IPS DF 19.7 (cell line): ENCODE data around the gene DPAGT1.
"Not testable (repeated sequence)": the region's sequence is repeated elsewhere in the genome, so short reads cannot be mapped to it uniquely, and the experiment has no call there.

Experiments used
- DNase-seq: peaks from one replicate; pipeline ENCODE4 v3.0.0-alpha.2; 2013; ENCODE audit warnings: low read depth, low spot score

The DPAGT1 gene

DNA sequence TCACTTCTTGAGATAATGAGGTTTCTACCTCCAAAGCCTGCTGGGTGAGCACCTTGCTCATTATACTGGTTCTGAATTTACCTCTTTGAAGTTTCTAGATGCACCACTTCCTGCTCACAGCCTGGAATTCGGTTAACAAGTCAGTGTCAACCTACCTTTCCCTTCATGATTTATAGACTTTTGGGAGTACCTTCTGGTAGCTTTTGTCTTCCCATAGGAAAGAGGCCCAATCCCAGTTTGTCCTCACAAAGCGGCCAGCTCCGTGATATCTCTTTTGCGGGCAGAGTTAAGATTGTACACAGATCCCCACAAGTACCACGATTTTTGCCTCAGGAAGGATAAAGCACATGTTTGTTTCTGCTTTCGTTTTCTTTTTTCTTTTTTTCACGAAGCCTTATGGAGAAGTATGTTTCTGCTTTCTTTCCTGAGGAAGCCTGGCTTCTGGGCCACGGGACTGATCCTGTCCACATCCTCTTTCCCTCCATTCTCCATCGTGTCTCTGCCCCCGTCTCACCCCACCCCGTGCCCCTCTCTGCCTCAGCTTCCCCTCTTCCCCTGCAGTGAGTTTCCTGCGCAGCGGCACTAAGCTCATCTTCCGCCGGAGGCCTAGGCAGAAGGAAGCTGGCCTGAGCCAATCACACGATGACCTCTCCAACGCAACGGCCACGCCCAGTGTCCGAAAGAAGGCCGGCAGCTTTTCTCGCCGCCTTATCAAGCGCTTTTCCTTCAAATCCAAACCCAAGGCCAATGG is 14.0 kb upstream of the DPAGT1 start:
- no peak for DNase-seq

DNA sequence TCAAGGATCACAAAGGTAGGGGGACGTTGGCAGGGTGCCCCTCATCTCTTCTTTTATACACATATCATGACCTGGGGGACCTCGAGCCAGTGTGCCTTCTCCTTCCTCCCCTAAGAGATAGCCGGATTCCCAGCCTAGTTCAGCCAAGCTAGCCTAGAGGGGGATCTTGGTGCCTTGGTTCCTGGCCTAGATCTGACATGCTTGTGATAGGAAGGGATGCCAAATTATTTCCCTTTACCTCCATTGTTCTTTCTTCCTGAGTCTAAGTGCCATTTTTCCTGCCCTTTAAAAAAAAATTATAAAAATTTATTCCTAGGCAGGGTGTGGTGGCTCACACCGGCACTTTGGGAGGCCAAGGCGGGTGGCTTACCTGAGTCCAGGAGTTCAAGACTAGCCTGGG is 12.7 kb upstream of the DPAGT1 start:
- no peak for DNase-seq

DNA sequence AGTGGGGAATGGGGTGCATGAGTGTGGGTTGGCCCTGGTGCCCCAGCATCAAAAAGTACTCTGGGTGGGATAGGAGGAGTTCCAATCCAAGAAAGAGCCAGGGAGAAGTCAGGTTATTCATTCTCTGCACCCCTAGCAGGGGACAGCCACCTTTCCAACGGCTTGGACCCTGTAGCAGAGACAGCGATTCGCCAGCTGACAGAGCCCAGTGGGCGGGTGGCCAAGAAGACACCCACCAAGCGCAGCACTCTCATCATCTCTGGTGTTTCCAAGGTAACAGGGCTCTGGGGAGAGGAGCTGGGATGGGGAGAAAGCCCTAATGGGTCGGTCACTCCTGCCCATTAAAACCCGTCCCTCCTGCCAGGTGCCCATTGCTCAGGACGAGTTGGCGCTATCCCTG is 12.1 kb upstream of the DPAGT1 start:
- no peak for DNase-seq

DNA sequence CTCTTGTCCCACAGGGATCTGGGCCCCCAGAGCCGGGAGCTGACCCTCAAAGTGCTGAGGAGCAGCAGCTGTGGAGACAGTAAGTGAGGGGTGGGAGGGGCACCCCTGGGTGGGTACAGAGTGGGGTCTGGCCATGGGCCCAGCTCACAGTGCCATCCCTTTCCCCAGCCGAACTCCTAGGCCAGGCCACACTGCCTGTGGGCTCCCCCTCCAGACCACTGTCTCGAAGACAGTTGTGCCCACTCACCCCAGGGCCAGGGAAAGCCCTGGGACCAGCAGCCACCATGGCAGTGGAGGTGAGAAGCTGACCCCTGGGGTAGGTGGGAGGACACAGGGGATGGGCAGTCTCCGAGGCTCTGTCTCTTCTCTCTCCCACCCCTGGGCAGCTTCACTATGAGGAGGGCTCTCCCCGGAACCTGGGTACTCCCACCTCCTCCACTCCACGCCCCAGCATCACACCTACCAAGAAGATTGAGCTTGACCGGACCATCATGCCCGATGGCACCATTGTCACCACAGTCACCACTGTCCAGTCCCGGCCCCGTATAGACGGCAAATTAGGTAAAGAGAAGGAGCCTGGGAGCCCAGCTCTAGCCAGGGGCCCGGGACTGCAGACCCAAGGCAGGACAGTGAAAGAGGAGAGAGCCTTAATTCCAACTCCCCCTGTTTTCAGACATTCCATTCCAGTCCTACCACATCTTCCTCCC is 10.8 kb upstream of the DPAGT1 start:
- DNase-seq = no peak

DNA sequence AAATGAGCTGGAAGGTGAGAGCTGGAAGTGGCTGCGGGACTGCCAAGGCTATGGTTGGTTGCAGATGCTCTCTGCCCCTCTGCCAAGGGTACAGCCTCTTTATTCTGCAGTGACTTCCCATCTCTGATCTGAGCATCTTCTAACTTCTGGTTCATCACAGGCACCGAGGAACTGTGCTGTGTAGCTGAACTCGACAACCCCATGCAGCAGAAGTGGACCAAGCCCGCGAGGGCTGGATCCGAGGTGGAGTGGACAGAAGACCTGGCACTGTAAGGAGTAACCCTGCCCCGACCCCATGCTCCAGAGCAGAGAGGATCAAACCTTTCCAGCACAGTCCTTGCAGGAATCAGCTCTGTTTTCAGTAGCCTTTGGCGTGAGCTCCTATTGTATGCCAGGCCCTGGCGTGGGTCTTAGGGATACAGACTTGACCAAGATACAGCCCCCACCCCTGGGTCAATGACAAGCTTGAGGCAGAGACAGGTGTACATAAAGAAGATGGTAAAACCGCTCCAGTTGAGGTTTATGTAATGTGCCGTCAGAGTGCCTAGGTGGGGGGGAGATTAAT is 9.8 kb upstream of the DPAGT1 start:
- DNase-seq = no peak

DNA sequence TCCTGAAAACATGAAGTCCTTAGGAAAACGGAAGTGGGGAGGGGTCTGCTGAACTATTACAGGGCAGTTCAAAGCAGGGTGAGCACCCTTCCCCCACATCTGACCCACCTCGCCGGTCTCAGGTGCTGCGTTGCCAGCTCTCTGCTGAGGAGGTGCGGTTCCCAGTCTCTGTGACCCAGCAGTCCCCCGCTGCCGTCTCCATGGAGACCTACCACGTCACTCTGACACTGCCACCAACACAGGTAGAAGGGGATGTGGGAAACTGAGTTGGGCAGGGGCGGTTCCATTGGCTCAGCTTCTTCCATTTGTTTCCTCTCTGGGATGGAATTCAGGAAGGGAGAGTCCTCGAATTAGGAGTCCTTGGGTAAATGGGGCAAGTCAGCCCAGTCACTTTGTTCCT is 8.8 kb upstream of the DPAGT1 start:
- no peak for DNase-seq

DNA sequence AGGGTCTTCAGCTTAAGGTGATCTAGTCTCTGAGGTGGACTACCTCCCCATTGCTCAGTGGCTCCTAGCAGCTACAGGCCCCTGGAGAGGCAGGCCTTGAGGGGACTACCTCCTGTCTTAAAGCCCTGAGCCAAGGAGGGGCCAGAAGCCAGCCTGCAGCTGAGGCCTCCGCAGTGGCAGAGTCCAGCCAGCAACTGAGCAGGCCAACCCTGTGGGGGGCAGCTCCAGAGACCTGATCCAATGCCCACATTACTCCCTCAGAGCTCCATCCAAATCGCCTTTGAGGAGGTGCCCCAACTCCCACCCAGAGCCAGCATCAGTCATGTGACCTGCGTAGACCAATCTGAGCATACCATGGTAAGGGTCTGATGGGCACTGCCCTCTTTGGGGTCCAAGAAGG is 8.2 kb upstream of the DPAGT1 start:
- no peak for DNase-seq

DNA sequence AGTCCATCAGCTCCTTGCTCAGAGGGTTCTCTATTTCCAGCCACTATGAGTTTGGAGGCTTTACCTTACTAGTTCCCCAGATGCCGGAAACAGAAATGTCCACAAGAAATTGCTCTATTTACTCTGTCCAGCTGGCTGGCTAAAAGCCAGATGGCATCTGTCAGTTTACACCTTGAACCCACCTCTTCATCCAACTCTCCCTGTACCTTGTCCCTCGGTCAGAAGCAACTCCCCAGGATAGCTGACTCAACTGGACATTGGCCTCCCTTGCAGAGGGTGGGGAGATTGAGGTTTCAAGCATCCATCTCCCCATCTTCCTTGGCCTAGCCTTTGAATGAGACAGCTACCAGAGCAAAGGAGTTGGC is 7.2 kb upstream of the DPAGT1 start:
- no peak for DNase-seq

DNA sequence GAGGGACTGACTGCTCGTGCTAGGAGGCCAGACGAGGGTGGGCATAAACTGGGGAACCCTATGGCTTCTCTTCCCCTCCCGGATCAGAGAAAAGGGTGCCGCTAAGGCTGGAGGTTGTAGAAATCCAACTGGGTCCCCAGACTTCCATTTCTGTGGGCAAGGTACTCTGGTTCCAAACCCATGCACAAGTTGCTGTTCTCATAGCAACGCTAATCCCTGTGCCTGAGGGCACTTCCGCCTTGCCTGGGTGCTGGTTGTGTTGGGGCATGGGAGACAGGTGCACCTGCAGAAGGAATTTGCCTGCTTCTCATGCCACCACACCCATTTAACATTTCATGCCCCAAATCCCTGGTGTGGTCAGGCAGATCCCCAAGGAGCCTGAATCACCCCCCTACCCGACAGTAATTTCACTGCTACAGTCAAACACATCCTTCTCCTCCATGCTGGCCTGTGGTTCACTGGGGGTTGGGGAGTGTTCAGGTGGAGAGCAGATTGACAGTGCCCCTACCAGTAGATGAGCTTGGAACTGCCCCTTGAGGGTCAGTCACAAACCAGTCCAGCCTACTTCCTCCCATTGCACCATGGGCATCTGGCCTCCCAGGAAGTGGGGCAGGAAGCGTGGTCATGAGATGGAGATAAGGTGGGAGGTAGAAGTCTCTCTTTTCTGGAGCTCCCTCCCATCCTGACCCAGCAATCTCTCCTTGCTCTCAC is 6.6 kb upstream of the DPAGT1 start:
- DNase-seq = no peak

DNA sequence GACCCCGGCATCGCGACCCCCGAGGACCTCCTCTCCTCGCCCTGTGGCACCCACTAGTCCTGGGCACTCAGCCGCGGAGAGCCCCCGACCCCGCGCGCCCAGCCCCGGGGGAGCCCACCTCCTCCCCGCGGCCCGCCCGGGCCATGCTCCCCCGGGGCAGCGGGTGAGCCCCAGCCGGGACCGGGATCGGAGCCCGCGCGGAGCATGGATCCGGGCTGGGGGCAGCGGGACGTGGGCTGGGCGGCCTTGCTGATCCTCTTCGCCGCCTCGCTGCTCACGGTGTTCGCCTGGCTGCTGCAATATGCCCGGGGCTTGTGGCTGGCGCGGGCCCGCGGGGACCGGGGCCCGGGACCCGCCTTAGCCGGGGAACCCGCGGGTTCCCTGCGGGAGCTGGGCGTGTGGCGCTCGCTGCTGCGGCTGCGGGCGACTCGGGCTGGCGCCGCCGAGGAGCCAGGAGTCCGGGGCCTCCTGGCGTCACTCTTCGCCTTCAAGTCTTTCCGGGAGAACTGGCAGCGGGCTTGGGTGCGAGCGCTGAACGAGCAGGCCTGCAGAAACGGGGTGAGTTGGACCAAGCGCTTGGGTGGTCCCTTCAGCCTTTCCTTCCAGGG is 6.0 kb upstream of the DPAGT1 start:
- DNase-seq = no peak

DNA sequence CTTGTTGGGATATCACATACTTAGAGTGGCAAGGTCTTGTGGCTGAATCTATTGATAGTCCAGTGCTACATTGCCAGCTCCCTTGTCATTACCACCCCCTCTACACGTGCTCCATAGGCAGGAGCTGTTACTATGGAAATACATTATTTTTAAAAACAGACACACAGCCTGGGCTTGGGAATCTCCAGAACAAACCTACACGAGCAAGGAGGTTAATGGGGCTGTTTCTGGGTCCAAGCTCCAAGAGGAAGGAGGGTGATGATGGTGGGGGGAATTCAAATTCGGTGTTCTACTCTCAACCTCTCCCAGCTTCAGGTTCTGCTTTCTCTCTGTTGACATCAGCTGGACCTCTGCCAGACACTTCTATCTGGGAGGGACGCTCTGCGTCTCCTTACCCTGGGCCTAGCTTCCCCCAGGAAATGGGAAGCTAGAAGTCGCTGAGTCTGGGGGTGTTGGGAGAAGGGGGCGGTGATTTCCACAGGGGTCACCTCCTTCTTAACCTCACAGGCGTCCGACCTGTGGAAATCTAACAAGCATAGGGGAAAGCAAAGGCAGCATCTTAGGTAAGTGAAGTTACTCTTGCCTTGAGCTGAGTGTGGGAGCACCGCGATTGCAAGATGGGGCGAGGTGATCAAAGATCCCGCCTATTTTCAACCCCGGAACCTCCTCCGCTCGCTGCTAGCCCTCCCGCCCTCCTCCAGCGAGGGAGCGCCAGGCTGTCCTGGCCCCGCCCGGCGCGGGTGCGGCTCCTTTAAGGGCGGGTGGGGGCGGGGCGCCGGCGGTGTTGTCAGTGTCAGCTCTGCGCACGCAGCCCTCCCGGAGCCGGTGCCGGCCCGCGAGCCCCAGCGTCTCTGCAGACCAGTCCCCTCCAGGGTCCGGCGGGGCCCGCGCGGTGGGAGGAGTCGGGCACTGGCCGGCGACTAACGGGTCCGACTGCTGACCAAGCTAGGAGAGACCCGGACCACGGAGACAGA is 5.2 kb upstream of the DPAGT1 start, which contains the start of gene C2CD2L:
Gene C2CD2L, plus strand, starts transcription at position 781 of the 974 bp plus-strand sequence. CDS start 398 bp downstream, outside the sequence.
- DNase-seq = no peak

DNA sequence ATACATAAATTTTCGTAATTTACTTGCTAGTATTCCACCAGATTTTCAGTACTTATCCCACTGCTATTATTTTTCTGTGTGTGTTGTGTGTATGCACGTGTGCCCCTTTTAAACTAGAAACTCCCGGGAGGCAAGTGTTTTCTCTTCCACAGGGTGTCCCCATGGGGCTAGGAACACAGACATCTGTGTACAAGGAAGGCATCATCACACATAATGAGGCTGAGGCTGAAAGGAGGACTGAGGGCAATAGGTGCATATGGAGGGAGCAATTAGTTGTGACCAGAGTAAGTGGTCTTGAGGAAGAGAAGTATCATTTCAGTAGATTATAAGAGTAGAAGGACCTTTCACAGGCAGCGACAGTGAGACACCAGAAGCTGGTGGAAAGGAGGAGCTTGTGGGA is 2.1 kb upstream of the DPAGT1 start:
- DNase-seq = no peak

DNA sequence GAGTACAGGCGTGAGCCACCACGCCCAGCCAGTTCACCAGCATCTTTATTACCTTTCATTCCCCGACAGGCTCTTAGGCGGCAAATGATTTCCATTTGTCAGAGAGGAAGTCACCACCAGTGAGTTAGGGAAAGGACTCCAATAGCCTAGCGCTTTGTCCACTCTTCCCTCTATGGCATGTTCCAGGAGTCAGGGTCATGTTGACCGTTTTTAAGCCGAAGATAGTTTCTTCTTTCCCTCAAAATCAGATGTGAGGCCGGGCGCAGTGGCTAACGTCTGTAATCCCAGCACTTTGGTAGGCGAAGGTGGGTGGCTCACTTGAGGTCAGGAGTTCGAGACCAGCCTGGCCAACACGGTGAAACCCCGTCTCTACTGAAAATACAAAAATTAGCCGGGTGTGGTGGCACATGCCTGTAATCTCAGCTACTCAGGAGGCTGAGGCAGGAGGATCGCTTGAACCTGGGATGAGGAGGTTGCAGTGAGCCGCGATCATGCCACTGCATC is 1.6 kb upstream of the DPAGT1 start:
- DNase-seq = not testable (repeated sequence)

DNA sequence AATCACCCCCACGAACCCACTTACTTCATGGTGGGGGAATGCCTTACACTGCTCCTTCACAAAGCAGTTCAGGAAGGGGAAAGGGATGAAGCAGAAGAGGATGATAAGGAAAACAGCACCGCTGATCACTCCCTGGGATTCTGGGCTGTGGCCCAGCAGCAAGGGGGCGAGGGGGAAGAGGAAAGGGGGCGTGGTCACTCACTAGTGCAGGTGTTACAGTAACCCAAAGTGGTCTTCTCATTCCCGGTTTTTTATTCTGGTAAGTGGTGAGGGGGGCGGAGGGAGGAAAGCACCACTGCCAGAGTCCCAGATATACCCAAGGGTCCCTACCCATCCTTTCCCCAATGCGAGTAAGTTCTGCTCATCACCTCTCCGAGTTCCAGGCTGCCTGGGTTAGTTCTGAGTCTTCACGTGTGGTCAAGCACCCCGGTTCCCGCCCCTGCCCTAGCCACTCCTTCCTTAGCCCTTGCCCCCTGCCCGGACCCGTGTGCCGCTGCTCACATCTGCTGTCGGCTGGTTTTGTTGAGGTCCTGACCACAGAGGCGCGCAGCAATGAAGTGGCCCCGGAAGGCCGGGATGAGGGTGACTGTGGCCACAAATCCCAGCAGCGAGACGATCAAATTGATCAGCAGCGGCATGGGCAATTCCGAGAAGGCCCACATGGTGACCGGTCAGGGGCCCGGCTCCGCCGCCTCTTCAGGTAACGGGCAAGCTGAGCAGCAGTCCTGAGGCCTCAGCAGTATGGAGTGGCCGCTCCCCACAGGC is 477 bp downstream of the DPAGT1 start:
- no peak for DNase-seq

DNA sequence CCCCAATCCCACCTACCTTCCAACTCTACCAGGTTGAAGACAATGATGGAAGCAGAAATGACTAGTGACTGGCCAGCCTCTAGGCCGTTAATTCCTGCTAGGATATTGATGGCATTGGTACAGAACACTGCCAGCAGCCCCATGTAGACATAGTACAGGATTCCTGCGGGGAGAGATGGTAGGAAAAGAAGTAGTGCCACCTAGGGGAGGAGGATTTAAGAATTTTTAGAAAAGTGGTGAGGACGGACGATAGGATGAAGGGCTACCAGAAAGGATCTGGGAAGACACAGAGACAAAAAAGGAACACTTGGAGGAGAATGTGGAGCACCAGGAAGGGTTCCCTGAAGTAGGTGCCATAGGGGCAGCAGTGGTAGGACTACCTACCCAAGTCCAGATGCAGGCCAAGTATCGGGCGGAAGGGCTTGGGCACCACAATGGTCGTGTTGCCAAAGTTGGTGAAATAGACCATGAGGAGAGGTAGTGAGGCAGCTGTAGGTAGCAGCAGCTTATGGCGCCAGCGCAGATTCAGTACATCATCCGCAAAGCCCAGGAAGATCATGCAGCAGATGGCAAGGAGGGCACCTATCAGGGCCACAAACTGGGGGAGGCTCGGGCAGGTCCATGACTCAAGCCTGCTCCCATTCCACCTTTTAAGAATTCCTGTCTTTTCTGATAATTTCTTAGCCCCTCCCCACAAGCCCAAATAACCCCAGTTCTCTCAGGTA is 1.2 kb downstream of the DPAGT1 start:
- DNase-seq = no peak

DNA sequence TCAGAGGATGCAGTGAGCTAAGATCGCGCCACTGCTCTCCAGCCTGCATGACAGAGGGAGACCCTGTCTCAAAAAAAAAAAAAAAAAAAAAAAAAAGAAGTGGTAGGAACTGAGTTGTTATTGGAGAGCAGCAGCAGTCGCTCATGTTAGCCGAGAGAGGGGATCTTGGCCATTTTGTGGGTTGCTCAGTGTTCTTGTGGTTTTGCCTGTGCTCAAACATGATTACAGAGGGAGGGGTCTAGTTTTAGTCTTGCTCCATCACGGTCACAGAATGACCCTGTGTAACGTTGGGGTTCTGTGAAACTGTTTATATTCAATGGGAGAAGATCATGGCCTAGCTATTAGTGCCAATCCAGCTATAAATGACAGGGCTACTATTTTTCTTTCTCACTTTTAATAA is 1.9 kb downstream of the DPAGT1 start:
- DNase-seq = no peak

DNA sequence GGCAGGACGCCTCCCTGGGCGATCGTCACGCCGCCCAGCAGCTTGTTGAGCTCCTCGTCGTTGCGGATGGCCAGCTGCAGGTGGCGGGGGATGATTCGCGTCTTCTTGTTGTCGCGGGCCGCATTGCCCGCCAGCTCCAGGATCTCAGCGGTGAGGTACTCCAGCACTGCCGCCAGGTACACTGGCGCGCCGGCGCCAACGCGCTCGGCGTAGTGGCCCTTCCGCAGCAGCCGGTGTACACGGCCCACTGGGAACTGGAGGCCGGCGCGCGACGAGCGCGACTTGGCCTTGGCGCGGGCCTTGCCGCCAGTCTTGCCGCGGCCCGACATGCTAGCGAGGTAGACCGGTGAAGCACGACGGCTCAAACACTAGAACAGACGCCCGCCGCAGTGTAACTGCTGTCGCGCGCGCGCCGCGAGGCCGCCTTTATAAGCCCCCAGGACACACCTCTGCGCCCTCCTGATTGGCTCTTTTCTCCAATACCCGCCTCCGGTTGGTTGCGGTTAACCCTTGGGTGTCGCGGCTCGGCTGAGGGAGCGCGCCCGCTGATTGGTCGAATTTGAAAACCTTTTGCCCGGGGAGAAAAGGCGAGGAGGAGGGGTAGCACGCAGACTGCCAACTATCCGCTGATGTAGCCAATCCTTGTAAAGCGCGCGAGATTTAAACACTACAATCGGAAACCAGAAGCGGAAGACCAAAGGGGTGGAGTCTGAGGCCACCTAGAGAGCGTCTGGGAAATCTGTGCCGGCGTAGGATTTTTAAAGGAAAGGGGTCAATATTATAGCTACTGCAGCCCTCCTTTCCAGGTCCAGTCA is 6.4 kb downstream of the DPAGT1 start:
- DNase-seq = peak; percentile 99

DNA sequence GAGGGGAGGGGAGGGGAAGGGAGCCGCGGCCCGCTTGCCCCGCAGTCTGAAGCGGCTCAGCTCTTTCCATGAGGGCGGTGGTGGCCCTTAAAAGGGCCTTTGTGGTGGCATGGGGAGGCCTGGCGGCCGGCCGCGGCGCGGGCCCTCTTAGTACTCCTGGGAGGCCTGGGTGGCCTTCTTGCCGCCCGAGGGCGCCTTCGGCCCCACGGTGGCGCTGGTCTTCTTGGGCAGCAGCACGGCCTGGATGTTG is 6.9 kb downstream of the DPAGT1 start:
- no peak for DNase-seq
